MM.1S (cell line): ENCODE results near the gene ZNF507.

Experiments
- CTCF ChIP-seq: fragments of 300-600 bp; sonication (generic); IDR thresholded peaks from 2 replicates; pipeline ENCODE4 v1.5.1; 2016; ENCODE audit warnings: antibody characterized with exemption, low read length, mixed read lengths
- EZH2 ChIP-seq: fragments of 300-600 bp; sonication (generic); optimal IDR thresholded peaks from 2 replicates; pipeline ENCODE3; 2017; ENCODE audit warnings: low read depth, mild to moderate bottlenecking, antibody characterized with exemption, low read length, mixed read lengths

GRCh38 chr19:32316034-32316433 is 29.4 kb upstream of the ZNF507 start:
- TF ChIP-seq CTCF (no peak), EZH2 (no peak)
